SK-N-SH (cell line): ENCODE data around the gene AGO3.

Experiments
- EP300 ChIP-seq, 2 experiments: IDR thresholded peaks; 2 replicates each; pipeline versions ENCODE4 v1.4.0 to v1.6.1; 2012; ENCODE audit warnings: borderline replicate concordance in 1 of 2, low read depth in 1 of 2, low read length in 1 of 2
- FOXM1 ChIP-seq: IDR thresholded peaks from 2 replicates; pipeline ENCODE4 v1.4.0; 2012; ENCODE audit warnings: low read depth, mild to moderate bottlenecking
- GABPA ChIP-seq: IDR thresholded peaks from 2 replicates; pipeline ENCODE4 v1.4.0; 2012; ENCODE audit warnings: low read depth, mild to moderate bottlenecking
- JUND ChIP-seq: IDR thresholded peaks from 2 replicates; pipeline ENCODE4 v1.4.0; 2012
- RCOR1 ChIP-seq: fragments of 150-350 bp; IDR thresholded peaks from 2 replicates; pipeline ENCODE4 v1.6.1; 2017; ENCODE audit warnings: antibody characterized with exemption, low read length
- TF ChIP-seq, protein P1 (sequence below): IDR thresholded peaks from 2 replicates; pipeline ENCODE4 v1.6.1; 2012; ENCODE audit warnings: mild to moderate bottlenecking, low read depth, low read length, moderate library complexity
- TF ChIP-seq, protein P2 (sequence below): fragments of 150-350 bp; IDR thresholded peaks from 2 replicates; pipeline ENCODE4 v1.6.1; 2016; ENCODE audit warnings: mild to moderate bottlenecking, low read depth, low read length
- TF ChIP-seq, protein P3 (sequence below): IDR thresholded peaks from 2 replicates; pipeline ENCODE4 v1.4.0; 2012; ENCODE audit warnings: low read depth, borderline replicate concordance
- TF ChIP-seq, protein P4 (sequence below): fragments of 200-600 bp; sonication (generic); IDR thresholded peaks from 2 replicates; pipeline ENCODE4 v1.6.1; 2017; ENCODE audit warnings: antibody characterized with exemption, mild to moderate bottlenecking, moderate library complexity

DNA sequence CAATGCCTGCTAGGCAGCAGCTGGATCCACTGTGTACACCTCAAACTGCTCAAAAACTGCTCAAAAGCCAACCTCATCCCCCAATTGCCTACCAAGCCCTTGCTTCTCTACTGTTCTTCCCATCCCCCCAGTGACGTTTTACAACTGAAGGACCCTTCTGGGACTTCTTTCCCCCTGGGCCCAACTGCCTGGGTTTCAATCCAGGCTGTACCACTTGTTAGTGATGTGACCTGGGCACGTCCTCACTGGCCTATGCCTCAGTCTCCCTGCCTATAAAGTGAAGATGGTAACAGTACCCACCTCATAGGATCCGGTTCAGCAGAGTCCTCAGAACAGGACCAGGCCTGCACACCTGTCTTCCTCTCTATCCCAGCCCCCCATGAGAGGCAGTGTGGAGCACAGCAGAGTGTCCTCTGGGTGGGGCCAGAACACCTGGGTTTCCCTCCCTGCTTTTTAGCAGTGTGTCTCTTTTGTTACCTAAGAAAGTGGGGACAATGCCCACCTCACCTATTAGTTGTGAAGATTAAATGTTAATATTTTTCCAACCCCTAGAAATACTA, 151.1 kb downstream of the AGO3 start:
- TF ChIP-seq, protein P1, sequence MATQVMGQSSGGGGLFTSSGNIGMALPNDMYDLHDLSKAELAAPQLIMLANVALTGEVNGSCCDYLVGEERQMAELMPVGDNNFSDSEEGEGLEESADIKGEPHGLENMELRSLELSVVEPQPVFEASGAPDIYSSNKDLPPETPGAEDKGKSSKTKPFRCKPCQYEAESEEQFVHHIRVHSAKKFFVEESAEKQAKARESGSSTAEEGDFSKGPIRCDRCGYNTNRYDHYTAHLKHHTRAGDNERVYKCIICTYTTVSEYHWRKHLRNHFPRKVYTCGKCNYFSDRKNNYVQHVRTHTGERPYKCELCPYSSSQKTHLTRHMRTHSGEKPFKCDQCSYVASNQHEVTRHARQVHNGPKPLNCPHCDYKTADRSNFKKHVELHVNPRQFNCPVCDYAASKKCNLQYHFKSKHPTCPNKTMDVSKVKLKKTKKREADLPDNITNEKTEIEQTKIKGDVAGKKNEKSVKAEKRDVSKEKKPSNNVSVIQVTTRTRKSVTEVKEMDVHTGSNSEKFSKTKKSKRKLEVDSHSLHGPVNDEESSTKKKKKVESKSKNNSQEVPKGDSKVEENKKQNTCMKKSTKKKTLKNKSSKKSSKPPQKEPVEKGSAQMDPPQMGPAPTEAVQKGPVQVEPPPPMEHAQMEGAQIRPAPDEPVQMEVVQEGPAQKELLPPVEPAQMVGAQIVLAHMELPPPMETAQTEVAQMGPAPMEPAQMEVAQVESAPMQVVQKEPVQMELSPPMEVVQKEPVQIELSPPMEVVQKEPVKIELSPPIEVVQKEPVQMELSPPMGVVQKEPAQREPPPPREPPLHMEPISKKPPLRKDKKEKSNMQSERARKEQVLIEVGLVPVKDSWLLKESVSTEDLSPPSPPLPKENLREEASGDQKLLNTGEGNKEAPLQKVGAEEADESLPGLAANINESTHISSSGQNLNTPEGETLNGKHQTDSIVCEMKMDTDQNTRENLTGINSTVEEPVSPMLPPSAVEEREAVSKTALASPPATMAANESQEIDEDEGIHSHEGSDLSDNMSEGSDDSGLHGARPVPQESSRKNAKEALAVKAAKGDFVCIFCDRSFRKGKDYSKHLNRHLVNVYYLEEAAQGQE = no peak
- TF ChIP-seq, protein P2, sequence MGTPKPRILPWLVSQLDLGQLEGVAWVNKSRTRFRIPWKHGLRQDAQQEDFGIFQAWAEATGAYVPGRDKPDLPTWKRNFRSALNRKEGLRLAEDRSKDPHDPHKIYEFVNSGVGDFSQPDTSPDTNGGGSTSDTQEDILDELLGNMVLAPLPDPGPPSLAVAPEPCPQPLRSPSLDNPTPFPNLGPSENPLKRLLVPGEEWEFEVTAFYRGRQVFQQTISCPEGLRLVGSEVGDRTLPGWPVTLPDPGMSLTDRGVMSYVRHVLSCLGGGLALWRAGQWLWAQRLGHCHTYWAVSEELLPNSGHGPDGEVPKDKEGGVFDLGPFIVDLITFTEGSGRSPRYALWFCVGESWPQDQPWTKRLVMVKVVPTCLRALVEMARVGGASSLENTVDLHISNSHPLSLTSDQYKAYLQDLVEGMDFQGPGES = no peak
- TF ChIP-seq FOXM1 (no peak), EP300 (IDR thresholded peaks at IDR 0.05; ENCODE audit: borderline replicate concordance in 1 of 2, low read depth in 1 of 2, low read length in 1 of 2) (no peak), JUND (no peak), RCOR1 (no peak), GABPA (no peak)
- TF ChIP-seq, protein P3, sequence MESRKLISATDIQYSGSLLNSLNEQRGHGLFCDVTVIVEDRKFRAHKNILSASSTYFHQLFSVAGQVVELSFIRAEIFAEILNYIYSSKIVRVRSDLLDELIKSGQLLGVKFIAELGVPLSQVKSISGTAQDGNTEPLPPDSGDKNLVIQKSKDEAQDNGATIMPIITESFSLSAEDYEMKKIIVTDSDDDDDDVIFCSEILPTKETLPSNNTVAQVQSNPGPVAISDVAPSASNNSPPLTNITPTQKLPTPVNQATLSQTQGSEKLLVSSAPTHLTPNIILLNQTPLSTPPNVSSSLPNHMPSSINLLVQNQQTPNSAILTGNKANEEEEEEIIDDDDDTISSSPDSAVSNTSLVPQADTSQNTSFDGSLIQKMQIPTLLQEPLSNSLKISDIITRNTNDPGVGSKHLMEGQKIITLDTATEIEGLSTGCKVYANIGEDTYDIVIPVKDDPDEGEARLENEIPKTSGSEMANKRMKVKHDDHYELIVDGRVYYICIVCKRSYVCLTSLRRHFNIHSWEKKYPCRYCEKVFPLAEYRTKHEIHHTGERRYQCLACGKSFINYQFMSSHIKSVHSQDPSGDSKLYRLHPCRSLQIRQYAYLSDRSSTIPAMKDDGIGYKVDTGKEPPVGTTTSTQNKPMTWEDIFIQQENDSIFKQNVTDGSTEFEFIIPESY = no peak
- TF ChIP-seq, protein P4, sequence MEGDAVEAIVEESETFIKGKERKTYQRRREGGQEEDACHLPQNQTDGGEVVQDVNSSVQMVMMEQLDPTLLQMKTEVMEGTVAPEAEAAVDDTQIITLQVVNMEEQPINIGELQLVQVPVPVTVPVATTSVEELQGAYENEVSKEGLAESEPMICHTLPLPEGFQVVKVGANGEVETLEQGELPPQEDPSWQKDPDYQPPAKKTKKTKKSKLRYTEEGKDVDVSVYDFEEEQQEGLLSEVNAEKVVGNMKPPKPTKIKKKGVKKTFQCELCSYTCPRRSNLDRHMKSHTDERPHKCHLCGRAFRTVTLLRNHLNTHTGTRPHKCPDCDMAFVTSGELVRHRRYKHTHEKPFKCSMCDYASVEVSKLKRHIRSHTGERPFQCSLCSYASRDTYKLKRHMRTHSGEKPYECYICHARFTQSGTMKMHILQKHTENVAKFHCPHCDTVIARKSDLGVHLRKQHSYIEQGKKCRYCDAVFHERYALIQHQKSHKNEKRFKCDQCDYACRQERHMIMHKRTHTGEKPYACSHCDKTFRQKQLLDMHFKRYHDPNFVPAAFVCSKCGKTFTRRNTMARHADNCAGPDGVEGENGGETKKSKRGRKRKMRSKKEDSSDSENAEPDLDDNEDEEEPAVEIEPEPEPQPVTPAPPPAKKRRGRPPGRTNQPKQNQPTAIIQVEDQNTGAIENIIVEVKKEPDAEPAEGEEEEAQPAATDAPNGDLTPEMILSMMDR = no peak
